Stimulated activated CD8-positive, alpha-beta memory T cell treated with anti-CD3 and anti-CD28 coated beads, Interleukin-12 subunit alpha, Interleukin-12 subunit beta, amount 100 ng/mL, for 4 hours (primary cell): Measurements from ENCODE around the gene DDC.

Experiments used
- DNase-seq: peaks from one replicate; pipeline ENCODE4 v3.0.0-alpha.2; 2020; ENCODE audit warnings: low read depth

The DDC gene

DNA sequence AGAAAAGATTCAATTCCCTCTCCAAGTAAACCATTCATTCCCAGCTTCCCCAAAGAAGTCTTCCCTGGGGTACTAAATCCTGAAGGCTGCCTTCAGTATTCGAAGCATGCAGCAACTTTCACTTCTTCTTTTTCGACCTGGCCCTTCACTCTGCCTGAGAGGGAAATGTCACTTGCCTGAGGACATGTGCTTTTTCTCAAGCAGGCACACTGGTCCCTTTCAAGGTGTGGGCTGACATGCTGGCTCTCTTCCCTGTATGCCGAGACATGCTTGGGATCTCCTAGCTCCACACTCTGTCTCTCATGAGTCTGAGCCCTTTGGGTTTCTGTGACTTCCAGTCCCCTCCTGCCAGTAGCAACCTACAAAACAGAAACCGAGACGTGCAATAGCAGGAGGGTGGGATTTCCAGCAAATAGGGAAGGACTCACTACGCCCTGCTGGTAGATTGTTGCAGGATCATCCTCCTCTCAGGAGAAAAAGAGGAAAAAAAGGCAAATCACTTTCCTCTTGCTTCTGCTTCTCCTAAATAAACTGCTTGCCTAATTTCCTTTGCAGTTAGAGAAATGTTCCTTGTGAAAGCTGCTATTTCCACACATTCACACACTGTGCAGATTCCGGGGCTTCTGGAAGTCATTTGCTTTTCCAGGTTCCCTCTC, 148.6 kb downstream of the DDC start:
- DNase-seq = no peak

DNA sequence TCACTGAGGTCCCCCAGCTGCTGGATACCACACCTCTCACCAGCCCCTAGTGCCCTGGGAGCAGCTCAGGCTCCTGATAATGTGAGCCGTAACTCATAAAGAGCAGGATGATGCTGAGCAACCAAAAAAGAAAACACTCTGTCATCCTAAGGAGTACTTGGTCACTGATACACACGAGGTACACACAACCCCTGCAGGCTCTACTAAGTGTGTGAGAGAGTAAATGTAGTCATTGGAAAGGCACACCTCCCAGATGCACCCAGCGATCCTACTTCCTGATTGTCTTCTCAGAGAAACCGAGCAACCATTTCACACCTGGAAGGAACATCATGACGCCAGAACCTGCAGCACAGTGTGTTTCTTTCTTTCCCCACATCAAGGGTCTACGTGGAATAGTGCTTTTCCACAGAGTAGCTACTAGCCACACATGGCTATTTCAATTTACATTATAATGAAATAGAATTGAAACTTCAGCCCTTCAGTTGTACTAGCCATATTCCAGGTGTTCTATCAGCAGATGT, 149.3 kb downstream of the DDC start:
- no peak for DNase-seq

DNA sequence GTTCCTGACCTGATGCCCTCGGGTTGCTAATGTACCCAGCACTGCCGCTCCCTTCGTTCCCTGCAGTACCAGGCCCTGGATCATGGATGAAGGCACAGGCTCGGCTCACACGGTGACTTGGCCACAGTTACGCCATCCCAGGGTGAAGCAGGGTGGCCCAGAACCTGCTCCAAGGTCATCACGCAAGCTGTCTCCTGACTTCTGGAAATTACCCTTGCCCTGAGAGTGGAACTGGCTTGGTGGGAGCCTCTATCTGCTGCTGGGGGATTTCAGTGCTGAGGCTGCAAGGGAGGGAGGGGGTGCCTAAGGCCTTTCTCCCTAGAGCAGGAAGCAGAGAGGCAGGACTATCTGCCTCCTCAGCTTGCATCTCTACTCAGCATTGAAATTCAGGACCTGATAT, 151.6 kb downstream of the DDC start:
- no peak for DNase-seq

DNA sequence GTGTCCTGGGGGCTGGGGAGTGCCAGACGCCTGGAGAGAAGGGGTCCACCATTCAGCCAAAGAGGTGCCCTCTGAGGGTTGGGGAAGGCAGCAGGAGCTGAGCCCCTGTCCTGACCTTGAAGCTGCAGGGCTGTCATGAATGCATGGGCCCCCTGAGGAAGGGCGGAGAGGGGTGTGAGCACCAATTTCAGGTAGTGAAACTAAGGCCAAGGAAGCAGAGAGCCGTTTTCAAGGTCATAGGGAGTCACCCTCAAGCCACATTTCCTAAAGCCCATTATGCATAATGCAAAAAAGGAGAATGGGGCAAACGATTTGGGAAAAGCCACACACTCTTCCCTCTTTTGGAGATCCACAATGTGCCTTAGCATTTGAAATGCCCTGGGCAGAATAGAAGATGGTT, 152.2 kb downstream of the DDC start:
- no peak for DNase-seq

DNA sequence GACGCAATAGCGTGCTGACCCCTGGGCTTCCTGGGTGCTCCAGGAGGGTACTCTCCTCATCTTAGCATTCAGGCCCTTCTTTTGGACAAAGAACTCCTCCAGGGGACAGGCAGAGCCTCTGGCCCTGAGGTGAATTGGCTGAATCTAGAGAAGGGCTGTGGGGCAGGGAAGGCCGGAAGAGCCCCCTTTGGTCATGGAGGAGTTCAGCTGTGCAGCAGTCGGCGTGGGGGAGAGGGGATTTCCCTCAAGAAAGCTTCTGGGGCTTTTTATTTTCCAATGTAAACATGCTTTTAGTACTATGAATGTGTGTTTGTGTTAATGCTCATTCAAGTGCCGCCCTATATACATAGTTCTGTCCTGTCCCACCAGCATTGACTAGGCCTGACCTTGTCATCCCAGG, 153.9 kb downstream of the DDC start:
- DNase-seq = no peak

DNA sequence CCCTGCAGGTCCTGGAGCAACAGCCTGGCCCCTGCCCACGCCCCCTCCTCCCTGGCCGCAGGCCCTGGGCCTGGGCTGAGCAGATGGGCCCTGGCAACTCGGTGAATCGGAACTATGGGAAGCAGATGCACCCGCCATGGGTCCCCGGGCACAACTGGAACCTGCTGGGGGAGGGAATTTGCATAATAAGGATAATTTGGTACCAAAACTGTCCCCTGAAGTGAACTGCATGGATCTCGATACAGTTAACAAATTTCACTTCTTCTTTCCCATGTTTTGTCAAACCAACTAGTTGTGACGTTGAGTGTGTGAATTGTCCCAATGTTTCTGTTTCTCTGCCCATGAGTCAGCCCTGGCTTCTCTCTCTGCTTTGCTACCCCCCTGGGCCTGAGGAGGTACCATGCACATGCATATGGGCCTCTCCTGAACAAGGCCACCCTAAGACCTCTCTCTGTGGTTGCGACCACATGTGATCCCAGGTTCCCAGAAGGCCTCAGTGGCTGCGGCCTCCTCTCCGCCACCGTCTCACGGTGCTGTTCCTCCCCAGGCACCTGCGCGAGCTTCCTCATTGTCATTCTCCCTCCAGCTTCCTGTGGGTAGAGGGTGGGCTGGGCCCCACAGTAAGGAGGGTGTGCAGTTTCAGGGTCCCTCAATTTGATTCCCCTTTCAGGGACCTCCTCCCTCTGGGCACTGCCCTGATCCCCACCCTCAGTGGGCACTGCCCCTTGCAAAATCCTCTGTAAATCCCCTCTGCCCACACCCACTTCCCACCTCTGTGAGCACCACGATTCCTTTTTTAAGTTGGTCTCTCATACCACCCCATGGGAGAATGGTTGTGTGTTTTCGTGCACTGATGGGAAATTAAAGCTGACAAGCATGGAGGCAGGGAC, 155.1 kb downstream of the DDC start:
- no peak for DNase-seq
